Liver (tissue), 9 donors: ENCODE measurements around the gene KSR2. TPM values are rescaled to one million over a fixed set of nuclear protein-coding genes. Genes with fewer than 3 reads are reported as not detected.

Experiments used
- DNase-seq: peaks from one replicate; pipeline ENCODE4 v3.0.0-alpha.2; 2017; ENCODE audit warnings: low spot score
- H3K27ac ChIP-seq, 2 donors: one replicate each; pipeline ENCODE4 v1.7.0; 2013; ENCODE audit warnings: inconsistent platforms in 2 of 2, low read length in 2 of 2, control low read depth in 1 of 2, low read depth in 1 of 2, mild to moderate bottlenecking in 1 of 2
- H3K27me3 ChIP-seq, 4 donors: one replicate each; pipeline versions ENCODE4 v1.6.1 to v1.7.0; 2013; ENCODE audit warnings: low read length in 3 of 4, inconsistent platforms in 1 of 4, mild to moderate bottlenecking in 1 of 4, moderate library complexity in 1 of 4; ENCODE audit not compliant: control insufficient read depth in 4 of 4, insufficient read depth in 4 of 4
- H3K36me3 ChIP-seq, 4 donors: one replicate each; pipeline versions ENCODE4 v1.6.1 to v1.7.0; 2013; ENCODE audit warnings: low read length in 3 of 4, mild to moderate bottlenecking in 3 of 4, low read depth in 1 of 4, moderate library complexity in 1 of 4; ENCODE audit not compliant: control insufficient read depth in 4 of 4, insufficient read depth in 3 of 4
- H3K4me1 ChIP-seq, 4 donors: one replicate each; pipeline versions ENCODE4 v1.6.1 to v1.7.0; 2013; ENCODE audit warnings: low read length in 3 of 4, mild to moderate bottlenecking in 3 of 4, moderate library complexity in 1 of 4; ENCODE audit not compliant: control insufficient read depth in 4 of 4, insufficient read depth in 4 of 4
- H3K4me3 ChIP-seq, 3 donors: one replicate each; pipeline versions ENCODE4 v1.6.1 to v1.7.0; 2013; ENCODE audit warnings: low read length in 3 of 3, control low read depth in 1 of 3, low read depth in 1 of 3, mild to moderate bottlenecking in 1 of 3
- H3K9ac ChIP-seq, 2 donors: one replicate each; pipeline ENCODE4 v1.7.0; 2013; ENCODE audit warnings: low read length in 2 of 2, mild to moderate bottlenecking in 2 of 2, moderate library complexity in 2 of 2, control low read depth in 1 of 2, low read depth in 1 of 2
- H3K9me3 ChIP-seq, 4 donors: one replicate each; pipeline versions ENCODE4 v1.6.1 to v1.7.0; 2013; ENCODE audit warnings: low read length in 3 of 4; ENCODE audit not compliant: control insufficient read depth in 4 of 4
- EGR1 ChIP-seq, 2 donors: IDR thresholded peaks; 2 replicates each; pipeline ENCODE4 v1.6.1; 2016 to 2018; ENCODE audit warnings: antibody characterized with exemption in 2 of 2, low read depth in 2 of 2
- FOXA1 ChIP-seq: IDR thresholded peaks from 2 replicates; pipeline ENCODE4 v1.6.1; 2016; ENCODE audit warnings: antibody characterized with exemption
- FOXA2 ChIP-seq: IDR thresholded peaks from 2 replicates; pipeline ENCODE4 v1.6.1; 2016; ENCODE audit warnings: antibody characterized with exemption
- GABPA ChIP-seq, 2 donors: IDR thresholded peaks in 1 of 2; conservative IDR thresholded peaks in 1 of 2; 2 replicates each; pipeline ENCODE4 v1.6.1; 2016; ENCODE audit warnings: antibody characterized with exemption in 2 of 2, mild to moderate bottlenecking in 1 of 2, moderate library complexity in 1 of 2
- HNF4A ChIP-seq, 2 donors: conservative IDR thresholded peaks; 2 replicates each; pipeline ENCODE4 v1.6.1; 2016; ENCODE audit warnings: antibody characterized with exemption in 2 of 2, mild to moderate bottlenecking in 2 of 2
- JUND ChIP-seq, 2 donors: IDR thresholded peaks; 2 replicates each; pipeline ENCODE4 v1.6.1; 2016; ENCODE audit warnings: antibody characterized with exemption in 2 of 2
- NR2F2 ChIP-seq: IDR thresholded peaks from 2 replicates; pipeline ENCODE4 v1.6.1; 2016; ENCODE audit warnings: antibody characterized with exemption
- RAD21 ChIP-seq, 2 donors: IDR thresholded peaks; 2 replicates each; pipeline ENCODE4 v1.6.1; 2016; ENCODE audit warnings: antibody characterized with exemption in 2 of 2, mild to moderate bottlenecking in 2 of 2
- RXRA ChIP-seq, 2 donors: IDR thresholded peaks; 2 replicates each; pipeline ENCODE4 v1.6.1; 2017 to 2018; ENCODE audit warnings: antibody characterized with exemption in 2 of 2, mild to moderate bottlenecking in 1 of 2
- TAF1 ChIP-seq: conservative IDR thresholded peaks from 2 replicates; pipeline ENCODE4 v1.6.1; 2016; ENCODE audit warnings: antibody characterized with exemption, mild to moderate bottlenecking
- WGBS: extraction: QIAGEN DNeasy Blood & Tissue Kit; methylation state at CpG from one replicate; pipeline ENCODE4 v1.1.7; 2013; 5-methylcytosine and 5-hydroxymethylcytosine counted together
- polyA plus RNA-seq, 2 donors: library from polyadenylated mRNA; stranded (reverse) in 1 of 2; unstranded in 1 of 2; fragments of 200-250 nt in 1 of 2; fragments of >200 nt in 1 of 2; fragmentation: Nextera tagmentation in 1 of 2; extraction: Ambion mirVana in 1 of 2; gene quantifications; one replicate each; pipeline versions ENCODE4 v1.2.1 to v1.2.3, GENCODE V29; 2013 to 2015
- total RNA-seq, 2 donors: library from RNA; depleted of rRNA; stranded (reverse); fragments of >200 nt; gene quantifications; one replicate each; pipeline ENCODE4 v1.2.3, GENCODE V29; 2014
- TF ChIP-seq, protein P1 (sequence below): IDR thresholded peaks from 2 replicates; pipeline ENCODE4 v1.6.1; 2016; ENCODE audit warnings: antibody characterized with exemption
- TF ChIP-seq, protein P2 (sequence below): fragments of 150-350 bp; IDR thresholded peaks from 2 replicates; pipeline ENCODE4 v1.5.1; 2017; ENCODE audit warnings: improper control_type of control experiment, low read depth, low read length; ENCODE audit not compliant: missing input control
- TF ChIP-seq, protein P3 (sequence below): IDR thresholded peaks from 2 replicates; pipeline ENCODE4 v1.6.1; 2016; ENCODE audit warnings: antibody characterized with exemption
- TF ChIP-seq, protein P4 (sequence below): IDR thresholded peaks from 2 replicates; pipeline ENCODE4 v1.6.1; 2016; ENCODE audit warnings: antibody characterized with exemption
- donor health status: healthy.
- donor health status: healthy.
- donor health status: healthy.
- donor health status: healthy.
- donor health status: healthy.

Gene KSR2
- total and polyA plus RNA-seq, 4 donors, result under 0.01 to 0.02 (median under 0.01) TPM; not detected in 1

DNA sequence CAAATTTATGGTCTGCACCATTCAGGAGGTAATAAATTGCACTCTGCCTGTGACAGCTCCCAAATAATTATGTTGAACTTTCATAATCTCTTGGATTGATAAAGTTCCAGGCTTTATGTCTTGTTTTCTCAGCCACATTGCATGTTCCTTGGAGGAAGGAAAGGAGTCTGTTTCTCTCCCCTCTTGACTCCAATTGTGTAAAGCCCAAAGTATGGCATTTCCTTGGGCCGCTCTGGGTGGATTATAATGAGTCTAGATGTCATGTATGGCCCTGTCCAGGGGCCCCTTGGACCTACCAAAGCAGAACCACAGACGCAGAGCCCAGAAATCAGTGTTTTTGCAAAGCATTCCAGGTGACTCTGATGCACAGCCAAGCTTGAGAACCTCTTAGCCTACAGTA, 160.8 kb downstream of the KSR2 start:
- H3K36me3 ChIP-seq, result no peaks in the 10 kb centered on the region
- peaks cover 0 to 1% (median under 1%) of the 10 kb centered on the region in 4 donors for H3K4me1 ChIP-seq
- no peaks in the 10 kb centered on the region for H3K27me3 ChIP-seq
- H3K4me3 ChIP-seq, result no peak overlapping the region
- H3K27ac ChIP-seq, result no peak overlapping the region
- WGBS, result 39% methylated on average over 2 of the region's 2 CpGs
- no peak overlapping the region for H3K9ac ChIP-seq
- no peaks in the 10 kb centered on the region for H3K9me3 ChIP-seq
- DNase-seq, result no peak
- TF ChIP-seq RAD21 (IDR thresholded peaks at IDR 0.05), result no peak

DNA sequence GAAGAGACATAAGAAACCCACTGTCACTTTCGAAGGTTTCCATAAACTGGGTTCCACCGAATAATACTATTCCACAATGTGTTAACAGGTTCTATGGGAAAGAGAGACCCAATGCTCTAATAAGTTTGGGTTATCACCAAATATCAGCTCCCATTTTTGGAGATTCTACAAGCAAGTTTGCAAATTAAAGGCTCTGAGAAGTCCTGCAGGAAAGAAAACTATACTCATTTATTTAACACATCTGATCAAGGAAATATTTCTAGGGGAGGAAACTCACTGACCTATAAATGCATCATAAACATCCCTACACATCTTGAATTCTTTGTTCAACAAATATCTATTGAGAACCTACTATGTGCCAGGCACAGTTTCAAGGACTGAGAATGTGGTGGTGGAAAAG, 161.4 kb downstream of the KSR2 start:
- TF ChIP-seq TAF1 (no peak), RAD21 (IDR thresholded peaks at IDR 0.05) (no peak), EGR1 (IDR thresholded peaks at IDR 0.05; ENCODE audit: low read depth in 2 of 2) (no peak), FOXA1 (no peak), GABPA (IDR thresholded peaks at IDR 0.05 in 1 of 2, conservative IDR thresholded peaks at IDR 0.05 in 1 of 2) (no peak), JUND (IDR thresholded peaks at IDR 0.05) (no peak)
- TF ChIP-seq, protein P1, sequence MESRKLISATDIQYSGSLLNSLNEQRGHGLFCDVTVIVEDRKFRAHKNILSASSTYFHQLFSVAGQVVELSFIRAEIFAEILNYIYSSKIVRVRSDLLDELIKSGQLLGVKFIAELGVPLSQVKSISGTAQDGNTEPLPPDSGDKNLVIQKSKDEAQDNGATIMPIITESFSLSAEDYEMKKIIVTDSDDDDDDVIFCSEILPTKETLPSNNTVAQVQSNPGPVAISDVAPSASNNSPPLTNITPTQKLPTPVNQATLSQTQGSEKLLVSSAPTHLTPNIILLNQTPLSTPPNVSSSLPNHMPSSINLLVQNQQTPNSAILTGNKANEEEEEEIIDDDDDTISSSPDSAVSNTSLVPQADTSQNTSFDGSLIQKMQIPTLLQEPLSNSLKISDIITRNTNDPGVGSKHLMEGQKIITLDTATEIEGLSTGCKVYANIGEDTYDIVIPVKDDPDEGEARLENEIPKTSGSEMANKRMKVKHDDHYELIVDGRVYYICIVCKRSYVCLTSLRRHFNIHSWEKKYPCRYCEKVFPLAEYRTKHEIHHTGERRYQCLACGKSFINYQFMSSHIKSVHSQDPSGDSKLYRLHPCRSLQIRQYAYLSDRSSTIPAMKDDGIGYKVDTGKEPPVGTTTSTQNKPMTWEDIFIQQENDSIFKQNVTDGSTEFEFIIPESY, result no peak
- TF ChIP-seq, protein P2, sequence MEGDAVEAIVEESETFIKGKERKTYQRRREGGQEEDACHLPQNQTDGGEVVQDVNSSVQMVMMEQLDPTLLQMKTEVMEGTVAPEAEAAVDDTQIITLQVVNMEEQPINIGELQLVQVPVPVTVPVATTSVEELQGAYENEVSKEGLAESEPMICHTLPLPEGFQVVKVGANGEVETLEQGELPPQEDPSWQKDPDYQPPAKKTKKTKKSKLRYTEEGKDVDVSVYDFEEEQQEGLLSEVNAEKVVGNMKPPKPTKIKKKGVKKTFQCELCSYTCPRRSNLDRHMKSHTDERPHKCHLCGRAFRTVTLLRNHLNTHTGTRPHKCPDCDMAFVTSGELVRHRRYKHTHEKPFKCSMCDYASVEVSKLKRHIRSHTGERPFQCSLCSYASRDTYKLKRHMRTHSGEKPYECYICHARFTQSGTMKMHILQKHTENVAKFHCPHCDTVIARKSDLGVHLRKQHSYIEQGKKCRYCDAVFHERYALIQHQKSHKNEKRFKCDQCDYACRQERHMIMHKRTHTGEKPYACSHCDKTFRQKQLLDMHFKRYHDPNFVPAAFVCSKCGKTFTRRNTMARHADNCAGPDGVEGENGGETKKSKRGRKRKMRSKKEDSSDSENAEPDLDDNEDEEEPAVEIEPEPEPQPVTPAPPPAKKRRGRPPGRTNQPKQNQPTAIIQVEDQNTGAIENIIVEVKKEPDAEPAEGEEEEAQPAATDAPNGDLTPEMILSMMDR, result no peak
- Histone ChIP-seq H3K9me3 (no peaks in the 10 kb centered on the region), H3K4me3 (no peak overlapping the region), H3K27me3 (no peaks in the 10 kb centered on the region), H3K4me1 (peaks cover 0 to 5% (median 3%) of the 10 kb centered on the region in 4 donors), H3K27ac (no peak overlapping the region), H3K9ac (no peak overlapping the region), H3K36me3 (no peaks in the 10 kb centered on the region)
- no peak for DNase-seq
- WGBS, result 95% methylated on average over 2 of the region's 2 CpGs

DNA sequence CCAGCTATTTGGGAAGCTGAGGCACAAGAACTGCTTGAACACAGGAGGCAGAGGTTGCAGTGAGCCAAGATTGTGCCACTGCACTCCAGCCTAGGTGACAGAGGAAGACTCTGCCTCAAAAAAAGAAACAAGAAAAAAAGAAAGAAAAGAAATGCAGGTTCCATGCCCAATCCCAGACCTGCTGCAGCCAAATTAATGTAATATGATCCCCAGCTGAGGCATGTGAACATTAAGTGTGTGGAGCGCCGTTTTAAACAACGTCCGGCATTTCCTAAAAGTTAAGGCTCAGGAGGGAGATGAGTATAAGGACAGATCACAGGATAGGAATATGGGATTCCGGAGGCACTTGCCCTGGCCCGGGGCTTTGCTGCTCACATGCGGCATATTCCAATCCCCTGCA, 162.9 kb downstream of the KSR2 start:
- TF ChIP-seq, protein P3, sequence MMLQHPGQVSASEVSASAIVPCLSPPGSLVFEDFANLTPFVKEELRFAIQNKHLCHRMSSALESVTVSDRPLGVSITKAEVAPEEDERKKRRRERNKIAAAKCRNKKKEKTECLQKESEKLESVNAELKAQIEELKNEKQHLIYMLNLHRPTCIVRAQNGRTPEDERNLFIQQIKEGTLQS, result no peak
- TF ChIP-seq FOXA2 (no peak), RXRA (IDR thresholded peaks at IDR 0.05) (no peak), HNF4A (conservative IDR thresholded peaks at IDR 0.05) (no peak), TAF1 (no peak), FOXA1 (no peak), NR2F2 (no peak)
- TF ChIP-seq, protein P4, sequence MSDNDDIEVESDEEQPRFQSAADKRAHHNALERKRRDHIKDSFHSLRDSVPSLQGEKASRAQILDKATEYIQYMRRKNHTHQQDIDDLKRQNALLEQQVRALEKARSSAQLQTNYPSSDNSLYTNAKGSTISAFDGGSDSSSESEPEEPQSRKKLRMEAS, result no peak
- TF ChIP-seq, protein P2, result no peak
- 77% methylated on average over 7 of the region's 7 CpGs for WGBS
- Histone ChIP-seq H3K27ac (no peak overlapping the region), H3K9me3 (no peaks in the 10 kb centered on the region), H3K4me3 (no peak overlapping the region), H3K9ac (no peak overlapping the region), H3K27me3 (no peaks in the 10 kb centered on the region), H3K4me1 (peaks cover 0 to 5% (median 3%) of the 10 kb centered on the region in 4 donors), H3K36me3 (no peaks in the 10 kb centered on the region)
- DNase-seq, result no peak
